NAMALWA (cell line): Measurements from ENCODE around the gene PSEN2.

Experiments used
- DNase-seq: peaks from one replicate; pipeline ENCODE4 v3.0.0-alpha.2; 2015; ENCODE audit warnings: low spot score

Gene PSEN2

DNA sequence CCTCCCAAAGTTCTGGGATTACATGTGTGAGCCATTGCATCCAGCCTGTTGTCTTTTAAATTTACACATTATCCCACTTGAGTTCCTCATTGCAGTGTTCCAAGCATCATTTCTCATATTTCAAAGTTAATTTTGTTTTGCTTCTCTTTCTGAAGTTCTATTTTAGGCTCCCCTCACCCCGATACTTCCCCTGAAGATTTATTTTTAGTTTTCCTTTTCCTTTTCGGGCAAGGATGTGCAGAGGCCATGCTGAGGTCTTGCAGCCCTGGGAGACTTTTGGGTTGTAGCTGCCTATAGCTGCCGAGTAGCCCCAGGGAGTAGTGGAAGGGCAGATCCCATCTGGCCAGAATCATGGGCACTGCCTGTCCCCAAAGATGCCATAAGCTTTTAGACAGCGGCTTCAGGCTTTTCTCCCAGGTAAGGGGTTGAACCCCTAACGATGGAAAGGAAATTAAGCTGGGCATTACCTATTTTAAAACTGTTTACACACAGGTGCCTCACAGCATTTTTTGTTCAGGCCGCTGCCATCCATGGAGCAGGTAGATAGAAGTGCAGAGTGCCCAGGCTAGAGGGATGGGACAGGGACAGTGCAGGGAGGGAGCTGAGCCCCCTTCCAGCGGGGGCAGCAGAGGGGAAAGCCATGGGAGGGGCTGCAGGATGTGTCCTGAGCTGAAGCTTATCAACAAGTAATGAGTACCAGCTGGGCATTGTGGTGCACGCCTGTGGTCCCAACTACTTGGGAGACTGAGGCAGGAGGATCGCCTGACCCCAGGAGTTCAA, 15.9 kb downstream of the PSEN2 start:
- DNase-seq = no peak

GRCh38 chr1:226887006-226887405, 16.6 kb downstream of the PSEN2 start:
- DNase-seq = no peak

- DNase-seq = no peak
Measured at GRCh38 chr1:226888021-226888420, 17.6 kb downstream of the PSEN2 start.

DNA sequence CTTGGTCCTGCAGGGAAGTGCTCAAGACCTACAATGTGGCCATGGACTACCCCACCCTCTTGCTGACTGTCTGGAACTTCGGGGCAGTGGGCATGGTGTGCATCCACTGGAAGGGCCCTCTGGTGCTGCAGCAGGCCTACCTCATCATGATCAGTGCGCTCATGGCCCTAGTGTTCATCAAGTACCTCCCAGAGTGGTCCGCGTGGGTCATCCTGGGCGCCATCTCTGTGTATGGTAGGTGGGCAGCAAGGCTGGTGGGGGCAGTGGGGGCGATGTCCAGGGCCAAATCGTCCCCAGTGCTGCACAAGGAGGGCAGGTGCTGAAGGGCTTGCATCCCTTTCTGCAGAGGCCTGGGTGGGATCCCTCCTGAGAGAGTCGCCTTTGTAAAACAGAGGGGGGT, 18.4 kb downstream of the PSEN2 start:
- DNase-seq = no peak

DNA sequence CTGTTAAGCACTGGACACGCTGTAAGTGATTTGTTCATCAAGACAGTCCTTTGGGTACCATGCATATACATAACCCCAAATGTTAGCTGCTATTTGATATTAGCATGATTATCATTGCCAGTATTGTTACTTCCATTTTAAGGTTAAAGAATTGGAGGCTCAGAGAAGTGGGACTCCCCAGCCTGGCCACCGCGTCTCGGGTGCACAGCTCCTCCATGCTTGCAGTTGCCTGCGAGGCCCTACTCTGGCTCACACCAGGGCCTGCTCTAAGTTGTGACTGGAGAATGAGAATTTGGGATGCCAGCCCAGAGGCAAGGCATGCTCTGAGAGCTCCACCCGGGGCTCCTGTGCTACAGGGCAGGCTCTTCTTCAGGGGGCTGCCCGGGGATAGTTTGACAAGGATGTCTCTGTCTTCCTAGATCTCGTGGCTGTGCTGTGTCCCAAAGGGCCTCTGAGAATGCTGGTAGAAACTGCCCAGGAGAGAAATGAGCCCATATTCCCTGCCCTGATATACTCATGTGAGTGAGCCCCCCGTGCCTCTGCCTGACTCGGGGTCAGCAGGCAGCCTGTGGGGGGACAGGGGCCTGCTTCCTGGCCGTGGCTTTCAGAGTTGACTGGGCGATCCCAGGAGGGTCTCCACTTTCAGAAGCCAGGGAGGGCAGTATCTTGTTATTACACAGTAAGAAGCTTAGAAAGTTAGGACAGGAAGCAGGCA, 19.4 kb downstream of the PSEN2 start:
- DNase-seq = no peak

DNA sequence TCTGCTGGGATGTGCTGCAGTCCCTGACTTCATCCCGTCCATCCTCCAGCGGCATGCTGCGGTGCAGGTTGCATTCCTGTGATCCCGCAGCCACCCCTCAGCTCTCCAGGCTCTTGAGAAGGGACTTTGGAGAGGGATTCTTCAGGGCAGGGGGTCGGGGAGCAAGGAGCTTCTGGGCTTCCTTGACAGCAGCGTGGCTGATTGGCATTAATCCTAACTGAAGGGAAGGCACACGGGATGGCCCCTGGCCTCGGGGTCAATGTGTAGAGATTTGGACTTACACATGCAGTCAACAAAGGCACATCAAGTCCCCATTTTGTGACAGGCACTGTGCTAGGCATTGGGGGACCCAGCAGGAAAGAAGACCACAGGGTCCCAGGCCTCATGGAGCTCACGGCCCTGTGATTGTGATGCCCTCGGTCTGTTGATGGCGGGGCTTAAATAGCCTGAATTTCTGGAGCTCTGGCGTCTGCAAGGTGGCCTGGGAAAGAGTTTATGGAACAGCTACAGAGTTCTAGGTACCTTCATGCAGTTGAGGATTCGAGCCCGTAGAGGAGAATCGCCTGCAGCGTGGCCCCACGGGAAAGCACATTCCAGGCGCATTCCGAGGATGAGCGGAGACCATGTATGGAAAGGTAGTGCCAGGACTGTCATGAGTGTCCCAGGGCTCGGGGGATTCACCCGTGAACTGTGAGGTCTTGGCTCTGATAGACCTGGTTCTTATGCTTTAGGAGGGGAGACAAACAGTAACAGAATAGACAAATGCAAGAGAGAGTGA, 20.1 kb downstream of the PSEN2 start:
- no peak for DNase-seq

DNA sequence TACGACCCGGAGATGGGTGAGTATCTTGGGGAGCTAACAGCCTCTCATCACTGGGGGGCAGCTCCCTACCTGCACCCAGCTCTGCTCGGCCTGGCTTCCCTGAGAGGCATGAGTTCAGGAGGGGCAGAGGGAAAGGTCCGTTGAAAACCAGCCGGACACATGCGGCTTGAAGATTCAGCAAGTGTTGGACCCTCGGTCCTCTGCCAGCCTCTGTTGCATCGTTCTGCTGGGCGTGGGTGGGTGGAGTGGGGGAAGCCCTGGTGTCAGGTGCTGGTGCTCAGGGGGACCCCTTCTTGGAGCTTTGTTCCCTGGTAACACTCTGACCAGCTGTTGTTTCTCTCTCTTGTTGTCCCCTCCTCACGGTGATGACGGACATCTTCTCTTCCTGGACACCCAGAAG, 20.9 kb downstream of the PSEN2 start:
- DNase-seq = no peak

DNA sequence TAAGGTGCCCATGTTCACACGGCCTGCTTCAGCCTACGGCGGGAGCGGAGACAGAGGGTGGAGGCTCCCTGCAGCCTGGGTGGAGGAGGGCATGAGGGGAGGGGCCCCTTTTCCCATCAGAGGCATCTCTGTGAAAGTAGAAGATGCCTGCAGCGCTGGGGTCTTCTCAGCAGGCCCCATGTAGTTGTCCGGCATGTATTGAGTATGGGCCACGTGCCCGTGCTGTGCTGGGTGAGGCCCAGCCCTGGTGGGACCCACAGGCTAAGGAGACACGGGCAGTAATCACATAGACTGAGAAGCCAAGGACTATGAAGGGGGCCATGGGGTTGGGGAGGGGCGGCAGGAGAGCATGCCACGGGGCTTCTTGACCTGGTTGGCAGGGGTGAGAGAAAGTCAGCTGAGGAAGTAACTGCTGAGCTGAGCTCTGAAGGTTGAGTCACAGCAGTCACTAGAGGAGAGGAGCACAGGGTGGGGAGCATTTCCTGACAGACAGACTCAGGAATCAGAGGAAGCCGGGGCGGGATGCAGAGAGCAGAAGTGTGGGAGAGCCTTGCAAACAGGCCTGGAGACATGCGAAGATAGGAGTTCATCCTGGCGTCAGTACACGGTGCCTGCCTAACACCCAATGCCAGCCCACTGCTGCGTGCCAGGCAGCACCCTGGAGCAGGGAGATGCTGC, 21.6 kb downstream of the PSEN2 start:
- DNase-seq = no peak

GRCh38 chr1:226892524-226892875, 22.1 kb downstream of the PSEN2 start:
- no peak for DNase-seq

DNA sequence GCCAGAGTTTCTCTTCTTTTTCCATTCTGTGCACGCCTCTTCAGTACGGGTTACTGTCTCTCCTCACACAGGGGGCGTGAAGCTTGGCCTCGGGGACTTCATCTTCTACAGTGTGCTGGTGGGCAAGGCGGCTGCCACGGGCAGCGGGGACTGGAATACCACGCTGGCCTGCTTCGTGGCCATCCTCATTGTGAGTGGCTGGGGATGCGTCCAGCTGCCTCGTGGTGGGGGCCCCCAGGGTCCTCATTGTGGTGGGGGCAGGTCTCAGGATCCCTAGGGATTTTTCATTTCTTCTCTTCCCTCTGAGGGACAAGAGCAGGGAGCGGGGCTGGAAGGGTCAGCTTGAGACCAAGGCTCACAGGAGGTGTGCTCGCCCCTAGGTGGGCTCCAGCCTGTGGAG, 23.5 kb downstream of the PSEN2 start:
- no peak for DNase-seq

DNA sequence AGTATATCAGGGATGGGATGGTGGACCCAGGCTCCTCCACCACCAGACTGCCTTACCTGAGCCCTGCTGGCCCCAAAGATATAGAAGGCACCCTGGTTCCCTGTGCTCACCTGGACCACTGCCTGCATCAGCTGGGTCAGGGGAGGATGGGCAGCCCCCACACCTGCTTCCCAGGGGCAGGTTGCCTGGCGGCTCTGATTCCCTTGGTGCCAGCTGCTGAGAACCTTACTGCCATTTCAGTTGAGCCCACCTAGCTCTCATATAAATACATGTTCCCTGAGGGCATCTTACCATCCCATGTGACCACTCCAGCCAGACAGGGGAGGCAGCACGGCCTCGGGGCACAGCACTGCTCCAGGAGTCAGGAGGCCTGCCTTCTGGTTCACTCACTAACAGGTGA, 24.4 kb downstream of the PSEN2 start:
- DNase-seq = no peak

DNA sequence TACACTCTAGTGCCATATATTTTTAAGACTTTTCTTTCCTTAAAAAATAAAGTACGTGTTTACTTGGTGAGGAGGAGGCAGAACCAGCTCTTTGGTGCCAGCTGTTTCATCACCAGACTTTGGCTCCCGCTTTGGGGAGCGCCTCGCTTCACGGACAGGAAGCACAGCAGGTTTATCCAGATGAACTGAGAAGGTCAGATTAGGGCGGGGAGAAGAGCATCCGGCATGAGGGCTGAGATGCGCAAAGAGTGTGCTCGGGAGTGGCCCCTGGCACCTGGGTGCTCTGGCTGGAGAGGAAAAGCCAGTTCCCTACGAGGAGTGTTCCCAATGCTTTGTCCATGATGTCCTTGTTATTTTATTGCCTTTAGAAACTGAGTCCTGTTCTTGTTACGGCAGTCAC, 25.2 kb downstream of the PSEN2 start:
- DNase-seq = no peak

- no peak for DNase-seq
Measured at GRCh38 chr1:226898246-226898645, 27.8 kb downstream of the PSEN2 start.

- no peak for DNase-seq
Measured at GRCh38 chr1:226901421-226901820, 31.0 kb downstream of the PSEN2 start.

GRCh38 chr1:226902601-226903000, 32.2 kb downstream of the PSEN2 start:
- DNase-seq = no peak

GRCh38 chr1:226903819-226904716, 33.7 kb downstream of the PSEN2 start:
- no peak for DNase-seq

- no peak for DNase-seq
Measured at GRCh38 chr1:226904772-226905171, 34.4 kb downstream of the PSEN2 start.

GRCh38 chr1:226908419-226908818, 38.0 kb downstream of the PSEN2 start:
- DNase-seq = no peak

GRCh38 chr1:226908913-226909312, 38.5 kb downstream of the PSEN2 start:
- DNase-seq = no peak

DNA sequence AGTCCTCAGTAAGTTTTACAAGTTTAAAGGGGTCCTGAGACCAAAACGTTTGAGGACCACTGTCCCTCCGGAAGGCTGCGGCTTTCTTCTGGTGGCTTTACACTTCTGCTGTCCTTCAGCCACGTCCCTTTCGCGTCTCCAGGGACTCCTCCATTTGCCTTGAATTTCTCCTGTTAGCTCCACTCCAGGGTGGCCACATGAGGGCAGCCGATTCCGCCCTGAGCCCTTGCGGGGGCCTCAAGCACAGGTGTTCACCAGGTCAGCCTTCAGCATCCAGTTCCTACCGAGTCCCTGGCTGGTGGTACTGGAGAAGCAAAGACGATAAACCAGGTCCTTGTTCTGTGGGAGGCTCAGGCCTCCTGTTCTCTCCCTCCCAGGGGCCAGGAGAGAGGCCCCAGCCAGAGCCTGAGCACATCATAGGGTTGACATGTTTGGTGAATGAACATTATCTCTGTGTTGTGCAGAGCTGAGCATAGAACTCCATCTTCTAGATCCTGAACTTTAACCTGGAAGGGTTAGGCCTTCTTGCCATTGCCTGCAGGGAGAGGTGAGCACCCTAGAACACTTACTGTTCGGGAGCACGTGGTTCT, 42.3 kb downstream of the PSEN2 start:
- no peak for DNase-seq

DNA sequence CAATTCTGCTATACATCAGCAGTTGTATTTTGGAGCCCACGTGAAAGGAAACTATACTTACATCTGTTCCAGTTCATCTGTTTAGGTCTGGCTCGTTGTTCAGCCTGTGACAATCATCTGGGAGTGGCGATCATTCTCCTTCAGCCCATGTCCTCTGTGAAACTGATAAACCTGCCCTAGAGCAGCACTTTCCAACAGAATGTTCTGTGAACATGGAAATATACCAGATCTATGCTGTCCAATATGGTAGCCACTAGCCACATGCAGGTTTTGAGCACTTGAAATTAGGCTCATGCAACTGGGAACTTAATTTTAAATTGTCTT, 45.2 kb downstream of the PSEN2 start:
- no peak for DNase-seq
